RCC 7860 (cell line): Measurements from ENCODE around the gene UBASH3B.

ENCODE experiments used
- DNase-seq: peaks from one replicate; pipeline ENCODE4 v3.0.0-alpha.2; 2015; ENCODE audit warnings: low spot score
- FAIRE-seq: peaks from 2 replicates; lab custom pipeline; 2012; peaks lifted over from hg19 to GRCh38; lab: Jason Lieb, UNC

Gene UBASH3B

GRCh38 chr11:122673701-122674100, 18.2 kb downstream of the UBASH3B start:
- FAIRE-seq: no peak
- DNase-seq: no peak

- DNase-seq: no peak
These were observed 21.1 kb downstream of the UBASH3B start for GRCh38 chr11:122676638-122677037.

DNA sequence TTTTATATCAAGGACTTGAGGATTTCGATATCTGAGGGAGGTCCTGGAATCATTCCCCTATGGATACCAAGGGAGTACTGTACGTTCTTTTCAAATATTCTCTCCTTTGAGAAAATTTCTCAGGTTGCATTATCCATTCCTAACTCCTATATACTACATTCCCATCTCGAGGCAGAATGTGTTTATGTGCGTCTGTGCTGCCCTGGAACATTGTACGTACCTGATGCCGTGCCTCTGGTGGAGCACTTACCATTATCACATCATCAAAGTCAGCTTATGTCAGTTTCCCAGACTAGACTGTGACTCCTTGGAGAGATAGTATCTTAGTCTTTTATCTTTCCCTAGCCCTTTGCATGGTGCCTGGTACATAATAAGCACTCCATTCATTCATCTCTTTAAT, 21.7 kb downstream of the UBASH3B start:
- FAIRE-seq (no peak), DNase-seq (no peak)

More at GRCh38 chr11:122676638-122677037, 21.1 kb downstream of the UBASH3B start:
- no peak for FAIRE-seq

DNA sequence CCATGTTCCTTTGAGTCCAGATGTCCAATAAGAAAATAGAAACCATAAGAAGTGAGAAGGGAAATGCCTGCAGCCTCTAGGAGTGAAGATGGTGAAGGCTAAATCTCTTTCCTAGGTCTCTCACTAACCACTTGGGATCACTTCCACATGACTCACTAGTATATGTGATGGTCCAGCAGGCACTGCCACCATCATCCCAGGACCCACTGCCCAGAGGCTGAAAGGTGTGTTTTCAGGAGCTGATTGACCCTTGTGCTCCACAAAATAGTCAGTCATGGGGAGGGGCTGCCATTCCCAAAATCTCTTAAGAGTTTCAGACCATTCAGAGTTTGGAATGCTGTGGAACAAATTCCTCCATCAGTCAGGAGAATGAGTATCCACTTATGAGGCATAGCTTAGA, 22.9 kb downstream of the UBASH3B start:
- FAIRE-seq: no peak
- DNase-seq: peak; percentile 8

DNA sequence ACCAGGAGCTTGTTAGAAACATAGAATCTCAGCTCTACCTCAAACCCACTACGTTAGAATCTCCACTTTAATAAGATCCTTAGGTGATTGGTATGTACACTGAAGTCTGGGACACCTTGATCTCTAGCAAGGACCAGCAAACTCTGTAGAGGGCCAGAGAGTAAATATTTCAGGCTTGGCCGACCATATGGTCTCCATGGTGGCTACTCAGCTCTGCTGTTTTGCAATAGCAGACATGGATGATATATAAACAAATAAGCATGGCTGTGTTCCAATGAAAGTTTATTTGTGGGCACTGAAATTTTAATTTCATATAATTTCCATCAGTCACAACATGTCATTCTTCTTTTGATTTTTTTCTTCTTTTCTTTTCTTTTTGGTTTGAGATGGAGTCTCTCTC, 23.9 kb downstream of the UBASH3B start:
- no peak for DNase-seq
- FAIRE-seq: no peak

GRCh38 chr11:122681070-122681469, 25.5 kb downstream of the UBASH3B start:
- FAIRE-seq: no peak
- no peak for DNase-seq

- no peak for FAIRE-seq
- DNase-seq: peak; percentile 50
These were observed 26.2 kb downstream of the UBASH3B start for GRCh38 chr11:122681735-122682134.

DNA sequence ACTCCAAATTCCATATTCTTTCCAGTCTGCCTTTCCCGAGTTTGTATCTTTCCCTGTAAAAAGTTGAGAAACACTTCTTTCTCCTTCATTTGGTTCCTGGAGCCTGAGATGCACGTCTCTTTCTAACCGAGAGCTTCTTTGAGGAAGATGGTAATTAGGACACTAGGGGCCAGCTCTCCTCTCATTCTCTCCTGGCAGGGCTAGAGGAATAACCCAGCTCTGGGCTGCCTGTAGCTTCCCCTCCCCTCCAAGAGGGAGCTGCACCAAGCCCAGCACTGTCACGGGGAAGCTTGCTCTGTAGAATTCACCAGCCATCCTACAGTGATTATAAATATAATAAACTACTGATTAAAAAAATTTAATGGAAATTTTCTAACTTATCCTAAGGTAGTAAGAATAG, 26.9 kb downstream of the UBASH3B start:
- FAIRE-seq (no peak), DNase-seq (no peak)

GRCh38 chr11:122685041-122685440, 29.5 kb downstream of the UBASH3B start:
- FAIRE-seq: no peak
- DNase-seq: no peak

DNA sequence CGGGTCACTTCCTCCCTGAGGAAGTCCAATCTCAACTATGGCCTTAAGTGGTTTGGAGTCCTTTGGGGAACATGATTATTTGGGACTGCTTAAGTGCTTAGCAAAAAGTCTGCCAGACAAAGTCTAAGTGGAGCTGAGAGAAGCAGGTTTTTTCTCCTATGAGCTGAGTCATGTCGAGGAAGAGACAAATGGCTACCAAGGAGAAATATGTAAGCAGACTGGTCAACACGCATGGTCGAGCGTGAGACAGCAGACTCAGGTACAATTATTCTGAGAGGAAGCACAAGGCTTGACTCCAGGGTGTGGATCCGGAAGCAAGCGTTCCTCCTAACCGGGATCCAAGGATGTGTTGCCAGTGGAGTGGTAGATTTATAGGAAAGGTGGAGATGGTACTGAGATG, 30.6 kb downstream of the UBASH3B start:
- DNase-seq (peak; percentile 74), FAIRE-seq (peak; percentile 73)

GRCh38 chr11:122690384-122690783, 34.9 kb downstream of the UBASH3B start:
- FAIRE-seq (no peak), DNase-seq (no peak)

DNA sequence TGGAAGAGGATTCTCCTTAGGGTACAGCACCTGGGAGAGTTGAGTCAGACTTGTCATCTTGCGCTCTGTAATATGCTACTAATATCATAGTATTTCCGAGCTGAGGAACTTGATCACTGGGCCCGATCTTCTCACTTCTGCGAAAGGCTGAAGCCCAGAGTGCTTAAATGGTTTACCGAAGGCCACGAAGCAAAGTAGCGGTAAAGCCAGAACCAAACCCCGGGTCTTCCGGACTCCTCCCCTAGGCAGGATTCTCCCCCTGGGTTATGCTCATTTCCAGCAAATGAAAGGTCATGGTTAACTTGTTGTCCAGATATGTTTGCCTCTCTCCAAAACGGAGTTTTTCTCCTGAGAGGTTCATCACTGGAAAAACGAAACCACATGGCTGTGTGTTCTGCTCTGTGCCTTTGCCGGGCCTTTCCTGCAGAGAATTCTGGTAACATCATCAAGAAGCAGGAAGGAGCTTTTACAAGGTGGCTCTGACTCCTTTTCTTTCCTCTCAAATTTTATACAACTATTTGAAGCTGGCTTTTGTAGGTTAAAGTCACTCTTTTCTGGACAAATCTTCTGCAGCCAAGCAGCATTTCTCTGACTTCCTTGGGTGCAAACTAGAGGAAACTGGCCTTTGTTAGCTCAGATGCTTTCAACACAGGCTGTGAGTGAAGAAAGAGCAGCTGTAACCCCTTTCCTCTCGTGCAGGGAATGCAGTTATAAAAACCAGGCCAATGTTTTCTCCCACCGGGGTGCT, 35.5 kb downstream of the UBASH3B start:
- FAIRE-seq (no peak), DNase-seq (no peak)

DNA sequence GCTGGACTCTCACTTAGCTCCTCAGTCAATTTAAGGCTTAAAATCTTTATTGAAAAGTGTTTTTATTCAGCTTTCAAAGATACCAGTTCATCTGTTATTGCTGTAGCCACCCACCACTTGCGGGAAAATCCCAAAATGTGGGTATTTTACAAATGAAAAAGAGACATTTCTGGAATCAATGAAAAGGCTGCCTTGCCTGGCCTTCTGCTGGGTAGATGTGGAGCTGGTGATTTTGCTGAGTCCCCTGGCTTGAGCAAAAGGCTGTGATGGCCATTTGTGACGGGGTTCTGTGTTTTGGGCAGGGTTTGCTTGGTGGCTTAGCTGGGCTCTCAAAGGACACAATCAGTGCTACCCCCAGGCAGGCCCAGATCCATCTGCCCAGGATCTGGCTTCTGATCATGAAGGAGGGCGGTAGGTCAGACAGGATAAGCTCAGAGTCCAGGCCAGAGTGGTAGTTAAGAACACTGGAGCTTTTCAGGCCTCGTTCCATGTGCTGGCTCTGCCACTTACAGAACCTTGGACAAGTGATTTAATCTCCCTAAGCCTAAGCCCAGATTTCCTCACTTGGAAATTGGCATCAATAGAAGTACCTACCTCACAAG, 36.1 kb downstream of the UBASH3B start:
- FAIRE-seq (no peak), DNase-seq (no peak)

DNA sequence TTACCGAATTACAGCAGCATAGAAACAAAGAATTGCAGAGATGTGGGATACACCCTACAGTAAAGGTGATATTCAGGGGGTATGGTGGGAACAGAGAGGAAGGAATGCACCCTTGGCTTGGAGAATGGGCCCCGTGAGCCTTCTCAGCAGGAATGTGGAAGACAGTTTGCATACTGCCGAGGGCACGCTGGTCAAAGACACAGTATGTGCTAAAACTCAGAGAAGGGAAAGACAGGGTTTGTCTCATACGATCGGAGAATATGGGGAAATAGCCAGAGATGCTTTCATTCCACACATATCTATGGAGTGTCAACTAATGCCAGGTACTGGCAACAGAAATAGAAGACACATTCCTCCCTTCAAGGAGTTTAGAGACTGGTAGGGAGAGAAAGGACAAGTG, 36.9 kb downstream of the UBASH3B start:
- FAIRE-seq (no peak), DNase-seq (no peak)

- no peak for DNase-seq
- no peak for FAIRE-seq
These were observed 39.6 kb downstream of the UBASH3B start for GRCh38 chr11:122695076-122695615.

DNA sequence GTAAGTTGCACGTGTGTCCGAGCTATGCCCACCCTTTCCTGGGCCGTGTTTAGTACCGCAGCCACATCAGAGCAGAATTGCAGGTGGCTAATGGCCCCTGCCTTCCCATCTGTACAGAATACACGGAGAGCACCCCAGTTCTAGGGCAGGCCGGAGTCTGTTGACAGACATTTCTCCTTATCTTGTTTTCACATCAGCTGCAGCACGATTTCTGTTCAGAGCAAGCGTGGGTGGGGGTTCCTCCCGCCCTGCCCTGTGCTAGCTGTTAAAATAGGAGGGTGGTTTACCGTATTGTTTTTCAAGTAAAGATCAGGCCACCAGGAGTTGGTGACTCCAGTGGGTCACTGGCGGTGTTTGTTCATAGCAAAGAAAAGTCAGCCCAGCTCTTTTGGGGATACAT, 41.1 kb downstream of the UBASH3B start:
- FAIRE-seq: no peak
- no peak for DNase-seq

GRCh38 chr11:122697636-122698167, 42.2 kb downstream of the UBASH3B start:
- DNase-seq: peak; percentile 74

DNA sequence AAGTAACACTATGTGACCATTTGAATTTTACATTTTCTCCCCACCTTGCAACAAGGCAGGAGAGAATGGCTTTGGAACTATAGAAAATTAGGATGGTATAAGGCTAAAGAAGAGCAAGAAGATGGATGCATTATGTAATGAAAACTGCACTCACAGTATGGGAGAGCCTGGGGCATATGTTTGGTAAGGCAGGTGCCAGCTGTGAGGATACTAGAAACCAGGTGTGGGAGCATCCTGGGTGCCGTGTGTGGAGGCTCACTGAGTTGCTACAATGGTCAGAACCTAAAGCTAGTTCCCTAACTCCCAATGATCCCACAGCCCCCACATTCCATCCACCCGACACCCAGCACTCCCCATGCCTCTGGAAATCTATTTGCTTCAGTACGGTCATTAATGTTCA, 42.9 kb downstream of the UBASH3B start:
- DNase-seq (no peak), FAIRE-seq (no peak)

More at GRCh38 chr11:122697636-122698167, 42.2 kb downstream of the UBASH3B start:
- FAIRE-seq: no peak

DNA sequence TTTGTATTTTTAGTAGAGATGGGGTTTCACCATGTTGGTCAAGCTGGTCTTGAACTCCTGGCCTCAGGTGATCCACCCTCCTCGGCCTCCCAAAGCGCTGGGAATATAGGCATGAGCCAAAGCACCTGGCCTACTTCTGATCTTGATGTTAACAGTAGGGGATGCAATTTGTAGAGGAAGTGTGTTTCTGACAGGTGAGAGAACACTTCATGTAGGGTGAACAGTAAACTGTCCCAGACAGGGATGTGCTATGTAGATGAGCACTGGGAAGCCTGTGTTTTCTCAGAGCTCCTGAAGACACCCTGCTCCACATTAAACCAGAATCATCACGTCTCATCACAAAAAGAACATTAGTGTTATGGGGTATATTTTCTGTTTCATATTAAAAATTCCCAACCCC, 45.1 kb downstream of the UBASH3B start:
- DNase-seq (no peak), FAIRE-seq (no peak)

GRCh38 chr11:122701143-122701542, 45.6 kb downstream of the UBASH3B start:
- no peak for DNase-seq
- FAIRE-seq: no peak

DNA sequence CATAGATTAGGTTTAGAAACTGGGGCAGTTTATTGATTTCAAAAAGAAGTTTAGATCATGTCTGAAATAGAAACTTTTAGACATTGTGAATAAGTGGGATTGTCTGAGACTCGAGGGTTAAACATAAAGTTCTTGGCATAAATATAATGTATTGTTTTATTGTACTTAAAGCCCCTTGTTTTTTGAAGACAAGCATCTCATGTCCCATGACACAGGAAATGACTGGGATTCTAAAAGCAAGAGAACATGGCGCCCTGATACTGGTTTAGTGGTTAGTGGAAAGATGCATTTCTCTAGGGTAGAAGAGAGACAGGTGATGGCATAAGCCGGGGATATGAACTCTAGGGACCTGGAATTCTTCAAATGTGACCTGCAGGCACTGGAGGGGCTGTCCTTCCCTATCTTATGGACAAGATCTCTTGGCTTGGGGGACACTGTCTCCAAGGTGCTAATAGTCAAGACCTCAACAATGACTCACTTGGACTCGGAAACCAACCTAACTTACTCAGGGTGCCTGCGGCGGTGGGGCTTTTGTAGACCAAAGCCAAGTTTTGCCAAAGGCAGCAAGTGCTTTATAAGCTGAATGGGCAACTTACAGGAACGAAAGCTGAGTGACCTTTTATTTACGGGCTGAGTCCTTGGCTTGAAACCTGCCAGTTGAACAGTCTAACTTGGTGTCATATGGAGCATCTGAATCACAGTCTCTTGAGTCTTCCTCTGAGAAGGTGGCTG, 48.2 kb downstream of the UBASH3B start:
- FAIRE-seq: no peak
- DNase-seq: no peak
